ENCODE data around the gene DCTD.
"Not testable (repeated sequence)": the region's sequence is repeated elsewhere in the genome, so short reads cannot be mapped to it uniquely, and the experiment has no call there.

DCTD gene

DNA sequence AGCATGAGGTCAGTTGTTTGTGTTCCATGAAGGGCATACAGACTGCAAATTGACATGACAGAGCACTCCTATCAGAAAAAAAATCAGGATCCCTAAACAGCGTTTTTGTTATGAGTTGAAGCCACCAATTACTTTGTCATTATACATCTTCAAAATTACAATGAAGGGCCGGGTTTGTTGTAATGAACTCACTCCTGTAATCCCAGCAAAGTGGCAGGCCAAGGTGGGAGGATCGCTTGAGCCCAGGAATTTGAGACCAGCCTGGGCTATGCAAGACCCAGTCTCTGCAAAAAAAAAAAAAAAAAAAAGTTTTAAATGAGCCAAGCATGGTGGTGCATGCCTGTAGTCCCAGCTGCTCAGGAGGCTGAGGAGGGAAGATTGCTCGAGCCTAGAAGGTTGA lies 3.5 kb upstream of the DCTD start:
- DNase-seq: no peak

DNA sequence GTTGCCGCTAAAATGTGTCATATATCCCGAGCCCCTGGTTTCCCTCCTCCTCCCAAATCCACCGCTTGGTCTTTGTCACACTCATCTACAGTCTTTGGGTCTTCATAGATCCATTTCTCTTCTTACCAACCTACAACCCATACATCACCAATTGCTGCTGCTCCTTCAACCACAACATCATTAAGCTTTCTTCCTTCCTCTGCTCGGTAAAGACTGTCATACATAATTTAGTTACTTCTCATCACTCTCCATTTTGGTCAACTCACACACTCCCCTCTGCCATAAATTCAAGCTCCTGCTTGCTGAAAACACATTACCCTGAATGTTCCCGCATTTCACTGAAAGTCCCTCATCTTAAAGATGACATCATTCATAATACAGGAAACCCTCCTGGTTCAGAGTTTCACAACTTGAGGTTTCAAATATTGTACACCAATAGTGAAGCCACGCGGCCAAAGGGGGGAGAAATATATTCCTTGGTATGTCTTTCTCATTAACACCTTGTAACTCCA lies 1.7 kb upstream of the DCTD start:
- DNase-seq: no peak

DNA sequence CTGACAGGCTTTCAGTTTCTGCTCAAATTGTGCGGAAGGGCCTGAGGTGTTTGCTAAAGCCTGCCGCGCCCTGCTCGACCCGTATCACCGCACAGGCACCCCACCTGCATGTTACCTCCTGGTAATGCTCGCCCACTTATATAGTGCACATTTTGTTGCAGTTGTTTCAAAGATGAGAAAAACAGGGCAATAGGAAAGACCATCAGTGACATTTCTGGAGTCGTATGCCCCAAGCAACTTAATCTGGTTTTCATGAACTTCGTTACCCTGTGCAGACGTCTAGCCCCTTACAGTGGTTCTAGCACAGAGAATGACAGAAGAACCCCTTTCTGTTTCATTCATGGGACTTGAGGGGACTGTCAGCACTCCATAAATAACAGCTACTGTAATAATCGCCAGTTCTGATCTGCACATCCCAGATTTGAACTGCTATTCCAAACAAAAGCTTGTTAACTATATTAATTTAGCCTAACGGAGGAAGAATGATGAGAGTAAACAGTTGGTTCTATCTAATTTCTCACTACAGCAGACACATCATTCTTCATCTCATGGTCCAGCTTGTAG lies 940 bp upstream of the DCTD start:
- no peak for DNase-seq

DNA sequence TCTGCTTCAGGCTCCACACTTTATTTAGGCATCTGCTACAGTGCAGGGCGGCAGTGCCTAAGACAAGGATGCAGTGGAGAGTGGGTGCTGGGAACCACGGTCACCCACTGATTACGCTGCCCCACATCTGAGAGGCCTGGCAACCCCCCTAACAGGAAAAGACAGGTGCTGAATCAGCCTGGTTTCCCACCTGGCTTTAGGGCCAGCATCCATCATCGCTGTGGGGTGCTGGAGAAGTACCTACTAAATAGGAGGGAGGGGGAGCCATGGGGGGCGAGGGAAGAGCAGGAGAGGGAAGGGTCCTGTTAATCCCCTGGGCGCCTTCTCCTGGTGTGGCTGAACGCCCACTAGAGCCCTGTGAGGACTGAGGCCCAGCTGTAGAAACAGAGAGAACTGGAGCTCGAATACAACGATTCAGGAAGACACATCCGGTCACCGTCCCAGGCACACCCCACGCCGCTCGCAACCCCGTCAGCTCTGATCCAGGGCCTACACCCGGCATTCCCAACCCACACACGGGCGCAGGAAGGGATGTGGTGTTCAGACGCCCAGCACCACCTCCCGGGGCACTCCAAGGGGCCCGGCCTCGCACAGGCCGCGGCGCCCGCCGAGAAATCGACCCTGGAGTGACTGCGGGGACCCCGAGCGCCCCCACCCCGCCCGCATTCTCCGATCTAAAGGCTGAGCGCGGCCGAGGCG lies 554 bp downstream of the DCTD start:
- no peak for DNase-seq

DNA sequence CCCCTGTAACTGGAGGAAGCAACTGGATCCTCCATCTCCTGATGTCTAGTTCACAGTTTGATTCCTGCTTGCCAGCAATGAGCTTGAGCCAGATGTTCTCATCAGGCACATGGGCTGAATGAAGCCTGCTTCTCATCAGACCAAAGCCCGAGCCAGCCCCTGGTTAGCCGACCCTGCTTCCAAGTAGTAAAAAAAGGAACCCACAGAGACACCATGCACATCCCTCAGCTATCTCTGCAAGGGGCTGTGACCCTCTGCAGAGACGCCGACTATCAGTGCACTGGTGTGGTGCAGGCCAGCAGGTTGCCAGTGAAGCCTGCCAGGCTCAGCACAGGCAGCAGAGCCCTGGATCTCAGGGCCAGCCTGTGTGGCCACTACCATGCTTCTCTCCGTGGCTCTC lies 2.8 kb downstream of the DCTD start:
- DNase-seq: no peak

DNA sequence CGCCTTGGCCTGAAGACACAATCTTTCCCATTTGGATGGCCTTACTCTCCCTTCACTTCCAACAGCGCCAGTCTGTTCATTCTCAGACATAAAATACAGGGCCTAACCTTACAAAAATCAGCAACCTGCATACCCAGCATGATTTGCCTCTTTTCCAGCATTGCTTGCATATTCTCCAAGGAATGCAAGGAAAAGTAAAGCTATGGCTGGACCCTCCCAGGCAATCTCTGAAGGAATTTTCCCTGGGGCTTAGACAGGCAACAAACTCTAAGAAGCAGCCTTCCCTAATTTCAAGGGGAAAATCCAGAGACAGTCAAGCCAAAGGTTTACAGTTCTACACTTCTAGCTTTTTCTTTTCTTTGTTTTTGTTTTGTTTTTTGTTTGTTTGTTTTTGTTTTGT lies 3.6 kb downstream of the DCTD start:
- no peak for DNase-seq

DNA sequence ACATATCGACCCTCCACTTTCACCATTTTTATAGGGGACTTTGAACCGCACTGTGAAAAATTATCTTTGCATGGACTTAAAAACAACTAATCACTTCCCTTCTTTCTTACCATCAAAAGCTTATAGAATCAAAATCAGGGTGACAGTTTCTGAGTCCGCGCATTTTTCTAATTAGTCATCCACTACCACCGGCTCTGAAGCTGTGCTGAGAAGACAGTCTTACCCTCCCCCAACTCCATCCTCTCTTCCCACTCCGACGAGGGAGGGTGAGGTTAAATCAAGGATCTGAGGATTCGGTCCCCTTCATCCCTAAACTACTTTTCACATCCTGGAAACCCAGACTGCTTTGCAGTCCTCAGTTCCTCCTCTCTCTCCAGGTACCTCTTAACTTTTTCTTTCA lies 4.2 kb downstream of the DCTD start:
- no peak for DNase-seq

DNA sequence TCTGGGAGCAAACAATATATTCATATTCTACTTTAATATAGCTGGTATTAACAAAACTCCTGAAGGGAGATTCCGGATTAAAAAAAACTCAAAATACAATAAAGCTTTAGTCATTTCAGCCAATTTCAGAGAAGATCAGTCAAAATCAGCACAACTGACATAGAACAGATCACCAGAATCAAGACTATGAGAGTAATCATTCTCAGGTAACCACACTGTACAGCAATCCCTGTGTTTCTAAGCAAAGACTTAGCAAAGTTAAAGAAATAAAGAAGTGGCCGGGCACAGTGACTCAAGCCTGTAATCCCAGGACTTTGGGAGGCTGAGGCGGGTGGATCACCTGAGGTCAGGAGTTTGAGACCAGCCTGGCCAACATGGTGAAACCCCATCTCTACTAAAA lies 9.1 kb downstream of the DCTD start:
- no peak for DNase-seq

DNA sequence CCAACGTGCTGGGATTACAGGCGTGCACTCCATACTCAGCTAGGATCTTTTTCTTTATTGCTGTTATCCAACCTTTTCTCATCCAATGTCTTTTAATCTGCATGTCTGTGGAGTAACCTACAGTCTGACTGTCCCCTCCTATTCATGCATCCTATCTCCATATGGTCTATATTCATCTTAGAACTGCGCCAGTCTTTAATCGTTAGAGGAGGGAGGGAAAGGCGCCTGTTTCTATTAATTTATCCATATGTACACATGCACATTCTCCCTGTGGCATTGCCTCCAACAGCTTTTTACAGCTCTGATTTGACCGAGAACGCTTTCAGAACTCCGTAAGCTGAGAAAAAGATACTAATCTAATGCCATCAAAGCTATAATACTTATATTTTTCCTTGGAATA lies 9.8 kb downstream of the DCTD start:
- DNase-seq: no peak

DNA sequence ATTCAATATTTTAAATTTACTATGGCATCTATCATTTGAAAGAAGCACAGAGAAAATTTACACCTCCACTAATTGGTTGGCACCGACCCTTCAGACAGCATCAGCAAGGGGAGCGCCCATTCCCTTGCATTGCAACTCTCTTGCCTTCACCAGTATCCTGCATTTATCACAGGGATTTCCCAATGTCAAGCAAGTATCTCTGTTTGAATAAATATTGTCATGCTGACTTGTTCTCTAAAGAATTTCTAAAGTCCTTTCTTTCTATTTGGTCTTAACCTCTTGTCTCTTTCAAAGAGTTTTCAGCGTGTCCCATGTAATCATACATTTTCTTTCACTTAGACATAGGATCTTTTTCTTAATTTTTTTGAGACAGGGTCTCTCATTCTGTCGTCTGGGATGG lies 10.4 kb downstream of the DCTD start:
- no peak for DNase-seq

DNA sequence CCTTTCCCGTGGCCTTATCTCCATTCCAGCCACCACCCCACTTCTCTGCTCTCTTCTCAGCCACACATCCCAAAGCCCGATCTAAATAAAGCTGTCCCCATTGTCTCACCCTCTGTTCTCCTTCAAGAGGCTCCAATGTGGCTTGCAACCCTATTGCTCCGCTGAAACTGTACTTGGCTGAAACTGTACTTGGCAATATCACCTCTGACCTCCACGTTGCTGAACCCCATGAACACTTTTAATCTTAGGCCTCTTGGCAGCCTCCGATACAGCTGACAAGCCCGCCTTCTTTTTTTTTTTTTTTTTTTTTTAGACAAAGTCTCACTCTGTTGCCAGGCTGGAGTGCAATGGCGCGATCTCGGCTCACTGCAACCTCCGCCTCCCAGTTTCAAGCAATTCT lies 12.1 kb downstream of the DCTD start:
- no peak for DNase-seq

DNA sequence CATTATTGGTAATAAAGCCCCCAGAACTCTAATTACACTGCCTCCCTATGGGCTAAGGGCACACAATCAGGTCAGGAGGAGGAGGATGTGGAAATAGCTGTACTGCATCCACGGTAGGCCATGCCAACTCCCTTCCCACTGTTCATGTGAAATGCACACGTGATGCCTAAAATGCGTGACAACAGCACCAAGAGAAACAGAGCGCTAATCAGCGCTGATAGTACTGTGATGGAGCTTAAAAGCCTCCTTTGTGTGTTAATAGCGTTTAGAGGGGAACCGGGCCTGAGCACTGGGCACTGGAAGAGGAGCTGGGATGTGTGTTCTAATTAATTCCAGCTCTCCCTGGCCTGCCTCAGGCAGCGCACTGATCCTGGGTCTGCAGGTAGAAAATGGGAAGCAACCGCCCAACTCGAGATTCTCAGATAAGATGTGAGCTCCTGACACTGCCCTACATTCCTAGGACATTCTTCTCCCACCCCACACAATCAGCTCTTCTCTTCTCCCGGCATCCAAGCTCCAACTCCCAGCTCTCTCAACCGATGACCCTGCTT lies 12.9 kb downstream of the DCTD start:
- no peak for DNase-seq

DNA sequence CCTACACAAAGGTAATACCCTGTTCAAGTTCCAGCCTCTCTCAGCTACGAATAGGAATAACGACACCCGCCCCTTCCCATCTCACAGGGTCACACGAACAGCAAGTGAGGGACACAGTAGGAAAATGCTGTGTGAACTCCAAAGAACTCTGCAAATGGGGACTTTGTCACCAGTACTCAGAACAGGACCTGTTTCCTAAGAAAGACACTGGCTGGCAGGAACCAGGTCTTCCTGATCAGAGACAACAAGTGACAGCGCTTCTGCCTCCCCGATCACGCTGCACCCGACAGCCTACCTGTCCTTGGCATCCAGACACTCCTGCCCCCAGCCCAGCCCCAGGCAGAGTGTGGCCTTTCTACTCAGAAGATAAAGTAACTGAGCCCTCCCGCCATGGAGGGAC lies 14.2 kb downstream of the DCTD start:
- DNase-seq: no peak

DNA sequence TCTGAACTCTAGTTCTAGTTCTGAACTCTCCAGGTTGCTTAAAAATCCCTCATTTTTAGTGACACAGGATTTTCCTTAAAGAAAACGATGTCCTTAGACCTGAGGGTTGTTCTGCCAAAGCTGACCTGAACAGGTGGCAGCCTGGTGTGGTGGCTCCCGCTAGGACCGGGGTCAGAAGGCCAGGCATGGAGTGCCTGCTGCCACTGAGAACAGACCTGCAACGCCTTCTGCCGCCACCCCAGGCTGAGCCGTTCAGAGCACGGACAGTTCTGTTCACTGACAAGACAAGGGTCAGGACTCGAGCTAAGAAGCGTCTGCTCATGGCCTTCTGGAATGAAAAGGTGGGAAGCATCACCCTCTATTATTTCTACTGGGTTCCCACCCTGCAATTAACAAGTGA lies 15.8 kb downstream of the DCTD start:
- no peak for DNase-seq

DNA sequence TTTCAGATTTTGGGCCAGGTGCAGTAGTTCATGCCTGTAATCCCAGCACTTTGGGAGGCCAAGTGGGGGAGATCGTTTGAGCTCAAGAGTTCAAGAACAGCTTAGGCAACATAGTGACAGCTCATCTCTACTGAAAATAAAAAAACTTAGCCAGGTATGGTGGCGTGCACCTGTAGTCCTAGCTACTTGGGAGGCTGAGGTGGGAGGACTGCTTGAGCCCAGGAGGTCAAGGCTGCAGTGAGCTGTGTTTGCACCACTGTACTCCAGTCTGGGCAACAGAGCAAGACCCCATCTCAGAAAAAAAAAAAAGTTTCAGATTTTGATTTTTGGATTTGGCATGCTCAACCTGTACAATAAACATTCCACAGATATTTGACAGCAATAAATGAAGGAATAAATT lies 17.2 kb downstream of the DCTD start:
- DNase-seq: not testable (repeated sequence)

DNA sequence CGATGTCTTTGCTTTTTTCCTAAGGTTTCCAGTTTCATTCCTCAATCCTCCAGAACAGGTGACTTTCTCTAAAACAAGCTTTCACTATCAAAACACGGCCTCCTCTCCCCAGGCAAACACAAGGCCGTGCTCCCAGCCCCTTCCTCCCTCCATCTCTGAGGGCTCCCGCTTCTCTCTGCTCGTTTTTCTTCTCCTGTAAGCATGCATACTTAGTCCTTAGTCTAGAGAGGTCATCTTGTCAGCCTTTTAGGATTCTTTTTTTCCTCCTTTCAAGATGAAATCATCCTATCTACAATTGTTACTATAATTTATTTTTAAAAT lies 18.7 kb downstream of the DCTD start:
- no peak for DNase-seq

DNA sequence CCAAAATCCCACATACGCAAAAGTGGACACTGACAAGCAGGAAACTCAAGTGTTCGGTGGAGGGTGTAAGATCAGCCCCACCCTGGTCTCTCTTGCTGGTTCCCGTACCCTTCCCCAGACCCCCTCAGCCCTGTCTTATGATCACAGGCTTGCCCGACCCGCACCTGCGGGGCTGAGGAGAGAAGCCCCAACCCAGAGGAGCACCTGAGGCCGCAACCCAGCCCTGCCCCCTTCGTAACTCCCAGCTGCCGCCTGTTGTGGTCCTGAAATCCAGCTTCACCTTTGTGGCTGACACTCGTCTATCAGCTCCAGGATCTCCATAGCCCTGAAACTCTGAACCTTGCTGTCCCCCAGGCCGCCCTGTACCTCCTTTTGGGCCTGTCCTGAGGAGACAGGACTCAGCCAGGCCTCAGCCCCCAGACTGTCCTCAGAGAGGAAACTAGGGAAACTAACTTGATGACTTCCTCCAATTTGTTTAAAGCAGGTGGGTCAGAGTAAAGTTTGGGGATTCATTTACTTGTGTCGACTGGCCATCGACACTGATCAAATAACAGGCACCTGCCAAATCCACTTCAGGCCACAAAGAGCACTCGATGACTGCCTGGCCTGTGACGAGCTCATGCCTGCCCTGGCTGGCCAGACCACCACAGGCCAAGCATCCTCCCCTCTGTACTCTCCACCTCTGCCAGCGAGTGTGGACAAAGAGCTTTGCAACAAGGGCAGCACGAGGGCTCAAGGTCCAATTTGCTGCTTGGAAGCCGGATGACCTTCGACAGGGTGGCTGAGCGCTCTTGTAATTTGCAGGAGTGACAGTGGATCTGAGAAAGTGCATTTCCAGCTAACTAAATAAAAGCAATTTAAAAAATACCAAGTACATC lies 19.3 kb downstream of the DCTD start:
- no peak for DNase-seq

DNA sequence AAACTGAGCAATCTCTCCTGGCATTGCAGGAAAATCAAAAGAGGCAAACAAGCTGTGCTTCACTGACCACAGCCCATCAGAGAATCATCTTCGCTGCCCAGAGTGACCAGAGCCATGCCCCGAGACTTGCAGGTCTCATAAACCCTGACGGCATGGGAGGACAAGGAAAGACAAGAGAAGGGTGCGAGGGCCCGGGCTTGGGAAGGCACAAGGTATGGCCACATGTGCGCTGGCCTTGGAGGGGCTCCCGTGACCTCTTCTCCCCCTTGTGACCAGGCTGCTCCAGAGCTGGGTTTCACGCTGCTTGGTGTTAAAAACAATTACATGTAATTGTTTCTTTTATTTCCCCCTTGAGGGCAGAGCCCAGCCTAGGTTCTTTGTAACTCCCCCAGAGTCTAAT lies 20.8 kb downstream of the DCTD start:
- DNase-seq: no peak

DNA sequence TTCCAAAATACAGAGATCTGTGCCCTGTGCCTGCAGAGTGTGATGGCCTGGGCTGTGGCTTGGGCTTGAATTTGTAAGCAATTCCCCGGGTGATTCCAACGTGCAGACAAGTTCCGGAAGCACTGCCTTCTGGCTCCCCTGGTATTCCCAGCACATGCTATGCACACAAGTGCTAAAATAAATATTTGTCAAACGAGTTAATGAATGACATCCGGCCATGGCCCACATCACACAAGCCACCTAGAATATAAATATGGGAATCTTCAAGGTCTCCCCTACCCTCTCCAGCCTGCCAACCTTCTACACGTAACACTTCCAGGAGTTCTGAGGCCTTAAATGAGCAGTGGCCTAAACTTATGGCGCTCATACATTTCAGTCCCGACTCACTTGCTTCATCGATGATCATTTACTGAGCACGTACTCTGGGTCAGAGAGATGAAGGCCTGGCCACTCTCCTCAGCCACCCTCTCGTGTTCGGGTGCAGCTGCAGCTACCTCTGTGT lies 21.3 kb downstream of the DCTD start:
- no peak for DNase-seq

DNA sequence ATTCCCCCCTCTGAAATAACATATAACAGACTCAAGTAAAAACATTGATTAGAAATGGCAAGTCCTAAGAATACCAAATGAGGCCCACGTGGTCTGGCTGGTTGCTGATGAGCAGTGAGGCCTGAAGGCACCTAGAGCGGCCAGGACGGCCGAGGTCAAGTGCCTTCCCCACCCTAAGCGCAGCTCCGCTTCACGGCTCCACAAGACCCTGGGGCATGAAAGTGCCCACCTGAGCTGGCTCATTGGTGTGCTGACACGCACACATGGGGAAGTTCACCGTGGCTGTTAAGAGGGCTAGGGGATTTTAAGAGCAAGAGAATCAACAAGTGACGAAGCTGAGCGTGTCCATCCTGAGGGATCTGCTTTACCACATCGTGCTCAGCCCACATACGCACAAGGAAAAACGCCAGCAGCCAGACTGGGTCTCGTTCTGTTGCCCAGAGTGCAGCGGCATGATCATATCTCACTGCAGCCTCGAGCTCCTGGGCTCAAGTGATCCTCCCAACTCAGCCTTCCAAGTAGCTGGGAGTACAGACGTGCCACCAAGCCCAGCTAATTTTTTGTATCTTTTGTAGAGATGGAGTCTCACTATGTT lies 22.4 kb downstream of the DCTD start:
- DNase-seq: no peak

DNA sequence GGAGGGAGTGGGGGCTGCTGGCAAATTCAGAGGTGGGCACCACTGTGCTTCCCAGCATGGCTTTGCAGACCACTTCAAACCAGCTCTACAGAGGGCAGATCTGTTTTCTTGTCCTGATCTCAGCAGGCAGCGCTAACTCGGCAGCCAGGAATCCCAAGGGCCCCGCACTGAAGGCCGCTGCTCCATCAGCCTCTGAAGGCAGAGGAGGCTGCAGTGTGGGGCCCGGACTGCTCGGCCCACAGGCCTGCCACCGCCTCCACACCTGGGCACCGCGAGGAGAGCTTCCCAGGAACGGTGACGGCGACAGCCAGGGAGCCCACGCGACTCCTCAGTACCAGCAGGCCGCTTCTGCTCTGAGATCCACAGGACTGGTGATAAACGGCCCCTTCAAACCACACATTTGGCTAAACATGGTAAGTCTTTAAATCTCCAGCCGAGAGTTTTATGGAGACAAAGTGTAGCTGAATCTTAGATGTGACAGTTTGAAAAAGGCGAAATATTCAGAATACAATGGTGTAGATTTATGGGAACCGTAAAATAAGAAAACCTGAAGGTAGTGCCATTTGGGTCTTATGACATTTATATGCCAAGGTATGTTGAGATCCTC lies 23.6 kb downstream of the DCTD start:
- DNase-seq: no peak

DNA sequence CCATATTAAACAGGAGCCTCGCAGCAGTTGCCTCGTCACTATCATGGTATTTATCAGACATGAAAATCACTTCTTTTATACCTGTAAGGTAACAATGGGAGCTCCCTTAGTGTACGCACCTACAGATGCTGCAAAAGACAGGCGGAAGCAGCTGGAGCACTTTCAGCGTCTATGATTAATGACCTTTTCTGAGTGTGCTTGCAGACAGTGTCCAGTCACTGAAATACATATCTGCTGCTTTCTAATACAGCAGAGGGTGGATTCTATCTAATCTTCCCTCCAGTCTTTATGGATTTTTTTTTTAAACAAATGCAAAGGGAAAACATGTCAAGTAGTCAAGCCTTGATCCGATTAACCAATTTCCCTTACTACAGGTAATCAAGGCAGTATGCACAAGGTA lies 24.1 kb downstream of the DCTD start:
- DNase-seq: no peak

DNA sequence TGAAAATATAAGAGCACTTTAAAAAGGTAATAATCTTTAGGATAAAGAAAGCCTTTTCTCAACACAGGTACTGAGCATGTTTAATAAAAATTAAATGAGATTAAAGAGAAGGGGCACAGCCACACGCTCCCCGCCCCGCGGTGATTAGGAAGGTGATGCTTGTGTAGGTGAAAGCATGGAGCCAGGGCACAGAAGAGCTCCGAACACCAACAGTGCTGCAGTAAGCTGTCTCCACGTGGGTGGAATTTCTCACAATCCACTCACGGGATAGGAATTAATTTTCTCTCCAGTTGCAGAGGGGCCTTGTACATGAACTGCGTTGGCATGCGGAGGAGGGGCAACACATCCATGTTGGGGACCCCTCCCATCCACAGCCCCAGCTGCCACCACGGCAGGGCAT lies 27.0 kb downstream of the DCTD start:
- DNase-seq: no peak
